Mesendoderm (in vitro differentiated cells): Measurements from ENCODE around the gene TKT.

Experiments
- DNase-seq: peaks from one replicate; pipeline ENCODE4 v3.0.0; 2013
- H2AK5ac ChIP-seq: 2 replicates; pipeline ENCODE4 v1.6.1; 2013; ENCODE audit warnings: low read length, inconsistent platforms
- H2BK120ac ChIP-seq: 2 replicates; pipeline ENCODE4 v1.6.1; 2013; ENCODE audit warnings: low read depth, mild to moderate bottlenecking, low read length, moderate library complexity, mixed read lengths
- H2BK15ac ChIP-seq: replicated peaks from 2 replicates; pipeline ENCODE4 v1.6.1; 2013; ENCODE audit warnings: low read depth, mild to moderate bottlenecking, moderate library complexity
- H2BK5ac ChIP-seq: 2 replicates; pipeline ENCODE4 v1.6.1; 2013; ENCODE audit warnings: low read length, inconsistent platforms
- H3K18ac ChIP-seq: 2 replicates; pipeline ENCODE4 v1.6.1; 2013; ENCODE audit warnings: mild to moderate bottlenecking, low read length, mixed read lengths
- H3K23ac ChIP-seq: one replicate; pipeline ENCODE4 v1.6.1; 2013; ENCODE audit warnings: low read length
- H3K27ac ChIP-seq: 2 replicates; pipeline ENCODE4 v1.5.1; 2013; ENCODE audit warnings: low read depth, mild to moderate bottlenecking, inconsistent platforms, low read length, moderate library complexity
- H3K27me3 ChIP-seq: 2 replicates; pipeline ENCODE4 v1.6.1; 2013; ENCODE audit warnings: low read length, control low read depth, mild to moderate bottlenecking, inconsistent platforms; ENCODE audit not compliant: insufficient read depth, poor library complexity
- H3K36me3 ChIP-seq: 2 replicates; pipeline ENCODE4 v1.6.1; 2013; ENCODE audit warnings: low read length, inconsistent platforms; ENCODE audit not compliant: control insufficient read depth, insufficient read depth
- H3K4ac ChIP-seq: one replicate; pipeline ENCODE4 v1.6.1; 2013; ENCODE audit warnings: low read depth, mild to moderate bottlenecking, low read length, moderate library complexity
- H3K4me1 ChIP-seq: 2 replicates; pipeline ENCODE4 v1.6.1; 2013; ENCODE audit warnings: low read depth, low read length, inconsistent platforms; ENCODE audit not compliant: control insufficient read depth
- H3K4me2 ChIP-seq: 2 replicates; pipeline ENCODE4 v1.6.1; 2013; ENCODE audit warnings: low read length
- H3K4me3 ChIP-seq: 2 replicates; pipeline ENCODE4 v1.5.1; 2013; ENCODE audit warnings: mild to moderate bottlenecking, low read length
- H3K56ac ChIP-seq: one replicate; pipeline ENCODE4 v1.6.1; 2013; ENCODE audit warnings: low read length
- H3K79me1 ChIP-seq: 2 replicates; pipeline ENCODE4 v1.6.1; 2013; ENCODE audit warnings: low read length, inconsistent platforms
- H3K79me2 ChIP-seq: 2 replicates; pipeline ENCODE4 v1.6.1; 2013; ENCODE audit warnings: mild to moderate bottlenecking, low read length; ENCODE audit not compliant: control insufficient read depth, insufficient read depth
- H3K9ac ChIP-seq: 2 replicates; pipeline ENCODE4 v1.6.1; 2013; ENCODE audit warnings: low read length, inconsistent platforms
- H4K5ac ChIP-seq: one replicate; pipeline ENCODE4 v1.6.1; 2013; ENCODE audit warnings: low read length
- H4K8ac ChIP-seq: one replicate; pipeline ENCODE4 v1.6.1; 2013; ENCODE audit warnings: low read depth, mild to moderate bottlenecking, control low read depth, low read length, moderate library complexity
- WGBS: extraction: QIAGEN DNeasy Blood & Tissue Kit; methylation state at CpG from one replicate; pipeline ENCODE4 v1.1.7; 2013; ENCODE audit warnings: low lambda C conversion rate, missing lambda C conversion rate; ENCODE audit not compliant: insufficient coverage; ENCODE audit errors: extremely low coverage; 5-methylcytosine and 5-hydroxymethylcytosine counted together

Gene TKT

GRCh38 chr3:53195066-53195450 is 60.8 kb downstream of the TKT start:
- no CpG with 5 or more reads among the region's 10 CpGs for WGBS
- no peak overlapping the region for H4K8ac ChIP-seq
- no peaks in the 10 kb centered on the region for H3K27me3 ChIP-seq
- H3K4me1 ChIP-seq: peaks cover 4% of the 10 kb centered on the region
- H3K4me2 ChIP-seq: no peak overlapping the region
- no peak for DNase-seq
- H3K4ac ChIP-seq: no peak overlapping the region
- no peak overlapping the region for H2BK120ac ChIP-seq
- no peak overlapping the region for H2AK5ac ChIP-seq
- no peak overlapping the region for H2BK15ac ChIP-seq
- no peak overlapping the region for H3K27ac ChIP-seq
- no peak overlapping the region for H3K9ac ChIP-seq
- H3K56ac ChIP-seq: no peak overlapping the region
- no peak overlapping the region for H3K23ac ChIP-seq
- H3K36me3 ChIP-seq: peaks cover 1% of the 10 kb centered on the region
- no peaks in the 10 kb centered on the region for H3K79me2 ChIP-seq
- H3K18ac ChIP-seq: no peak overlapping the region
- H4K5ac ChIP-seq: no peak overlapping the region
- H3K4me3 ChIP-seq: no peak overlapping the region
- no peaks in the 10 kb centered on the region for H3K79me1 ChIP-seq
- no peak overlapping the region for H2BK5ac ChIP-seq

GRCh38 chr3:53194210-53195065 is 61.4 kb downstream of the TKT start:
- no peak overlapping the region for H2BK120ac ChIP-seq
- H3K4me3 ChIP-seq: no peak overlapping the region
- no peaks in the 10 kb centered on the region for H3K79me1 ChIP-seq
- H3K4ac ChIP-seq: no peak overlapping the region
- no peaks in the 10 kb centered on the region for H3K79me2 ChIP-seq
- H3K18ac ChIP-seq: no peak overlapping the region
- peaks cover 4% of the 10 kb centered on the region for H3K4me1 ChIP-seq
- H2AK5ac ChIP-seq: no peak overlapping the region
- H4K5ac ChIP-seq: no peak overlapping the region
- no CpG with 5 or more reads among the region's 14 CpGs for WGBS
- no peak overlapping the region for H2BK5ac ChIP-seq
- no peak overlapping the region for H4K8ac ChIP-seq
- H3K9ac ChIP-seq: peak overlapping the region; percentile 13
- H3K27me3 ChIP-seq: no peaks in the 10 kb centered on the region
- peak; percentile 63 for DNase-seq
- H3K56ac ChIP-seq: peak overlapping the region; percentile 37
- no peak overlapping the region for H3K27ac ChIP-seq
- no peak overlapping the region for H3K23ac ChIP-seq
- H3K36me3 ChIP-seq: peaks cover 3% of the 10 kb centered on the region
- H2BK15ac ChIP-seq: no peak overlapping the region
- no peak overlapping the region for H3K4me2 ChIP-seq

- Histone ChIP-seq H3K9ac (peak overlapping the region; percentile 13), H3K27me3 (no peaks in the 10 kb centered on the region), H3K4me3 (no peak overlapping the region), H3K18ac (no peak overlapping the region), H3K4me1 (peaks cover 4% of the 10 kb centered on the region), H2BK15ac (no peak overlapping the region), H2AK5ac (no peak overlapping the region), H3K4ac (no peak overlapping the region), H3K27ac (no peak overlapping the region), H3K79me2 (no peaks in the 10 kb centered on the region), H3K23ac (no peak overlapping the region), H4K5ac (no peak overlapping the region), H4K8ac (no peak overlapping the region), H3K4me2 (no peak overlapping the region), H3K36me3 (peaks cover 3% of the 10 kb centered on the region), H3K79me1 (no peaks in the 10 kb centered on the region), H3K56ac (peak overlapping the region; percentile 42), H2BK5ac (no peak overlapping the region), H2BK120ac (no peak overlapping the region)
- WGBS: no CpG with 5 or more reads among the region's 11 CpGs
- DNase-seq: no peak
Observed at GRCh38 chr3:53193466-53194209, 62.2 kb downstream of the TKT start.

GRCh38 chr3:53192608-53193007 is 63.2 kb downstream of the TKT start:
- H3K56ac ChIP-seq: no peak overlapping the region
- H3K9ac ChIP-seq: no peak overlapping the region
- H4K5ac ChIP-seq: no peak overlapping the region
- no peaks in the 10 kb centered on the region for H3K79me2 ChIP-seq
- H3K27ac ChIP-seq: no peak overlapping the region
- H2BK15ac ChIP-seq: no peak overlapping the region
- no peak overlapping the region for H3K23ac ChIP-seq
- H2BK5ac ChIP-seq: no peak overlapping the region
- no peak overlapping the region for H4K8ac ChIP-seq
- DNase-seq: no peak
- no peak overlapping the region for H2BK120ac ChIP-seq
- H3K4ac ChIP-seq: no peak overlapping the region
- no peak overlapping the region for H3K4me3 ChIP-seq
- no peak overlapping the region for H2AK5ac ChIP-seq
- no CpG with 5 or more reads among the region's 3 CpGs for WGBS
- no peak overlapping the region for H3K4me2 ChIP-seq
- no peaks in the 10 kb centered on the region for H3K79me1 ChIP-seq
- H3K4me1 ChIP-seq: peaks cover 4% of the 10 kb centered on the region
- no peak overlapping the region for H3K18ac ChIP-seq
- peaks cover 3% of the 10 kb centered on the region for H3K36me3 ChIP-seq
- H3K27me3 ChIP-seq: no peaks in the 10 kb centered on the region

GRCh38 chr3:53191836-53192480 is 63.9 kb downstream of the TKT start:
- Histone ChIP-seq H3K27ac (no peak overlapping the region), H3K4me2 (no peak overlapping the region)
- no peak for DNase-seq

More at GRCh38 chr3:53191836-53192480, 63.9 kb downstream of the TKT start:
- Histone ChIP-seq H3K4me3 (no peak overlapping the region), H3K27me3 (no peaks in the 10 kb centered on the region), H3K79me1 (no peaks in the 10 kb centered on the region), H3K9ac (no peak overlapping the region), H2AK5ac (no peak overlapping the region), H2BK15ac (no peak overlapping the region), H3K18ac (no peak overlapping the region), H3K56ac (no peak overlapping the region), H2BK120ac (no peak overlapping the region), H3K4ac (no peak overlapping the region), H4K8ac (no peak overlapping the region), H3K23ac (no peak overlapping the region), H3K4me1 (peaks cover 4% of the 10 kb centered on the region), H4K5ac (no peak overlapping the region), H3K36me3 (peaks cover 3% of the 10 kb centered on the region), H3K79me2 (no peaks in the 10 kb centered on the region), H2BK5ac (no peak overlapping the region)
- no CpG with 5 or more reads among the region's 16 CpGs for WGBS
